Activated CD8-positive, alpha-beta memory T cell treated with anti-CD3 and anti-CD28 coated beads, Interleukin-2, amount 10 ng/mL, durations not matched to agents 7 days and 5 days (primary cell): Measurements from ENCODE around the gene DUS3L. TPM values are rescaled to one million over a fixed set of nuclear protein-coding genes. Genes with fewer than 3 reads are reported as not detected.

Experiments
- ATAC-seq: fragments of 150-1000 bp; cut with Tn5 transposase; one replicate; pipeline ENCODE4 v1.10.0; 2021; ENCODE audit warnings: moderate library complexity
- CTCF ChIA-PET: fragments of 350-600 bp; sonication (Branson Sonifier 250); formaldehyde crosslinking; loops from one replicate; lab custom pipeline; 2021; ENCODE audit warnings: antibody characterized with exemption; lab: Charles Lee
- DNase-seq: peaks from one replicate; pipeline ENCODE4 v3.0.0-alpha.2; 2020
- H3K27ac Mint-ChIP-seq: one replicate; pipeline ENCODE4 v1.8.0; 2021; ENCODE audit warnings: mild to moderate bottlenecking, mixed read lengths
- H3K27me3 Mint-ChIP-seq: one replicate; pipeline ENCODE4 v1.8.0; 2021; ENCODE audit warnings: mixed read lengths
- H3K36me3 Mint-ChIP-seq: one replicate; pipeline ENCODE4 v1.8.0; 2021; ENCODE audit warnings: mild to moderate bottlenecking, mixed read lengths
- H3K4me1 Mint-ChIP-seq: one replicate; pipeline ENCODE4 v1.8.0; 2021; ENCODE audit warnings: mixed read lengths
- H3K4me3 Mint-ChIP-seq: one replicate; pipeline ENCODE4 v1.8.0; 2021; ENCODE audit warnings: mild to moderate bottlenecking, moderate library complexity, mixed read lengths
- H3K9me3 Mint-ChIP-seq: one replicate; pipeline ENCODE4 v1.8.0; 2022; ENCODE audit warnings: low read depth, mixed read lengths
- total RNA-seq, 2 experiments: library from RNA; stranded (reverse); gene quantifications; one replicate each; pipeline ENCODE4 v1.2.3, GENCODE V29; 2021

DUS3L gene
- total RNA-seq, 2 experiments from 2014 or later = 53.0 to 64.0 TPM

DNA sequence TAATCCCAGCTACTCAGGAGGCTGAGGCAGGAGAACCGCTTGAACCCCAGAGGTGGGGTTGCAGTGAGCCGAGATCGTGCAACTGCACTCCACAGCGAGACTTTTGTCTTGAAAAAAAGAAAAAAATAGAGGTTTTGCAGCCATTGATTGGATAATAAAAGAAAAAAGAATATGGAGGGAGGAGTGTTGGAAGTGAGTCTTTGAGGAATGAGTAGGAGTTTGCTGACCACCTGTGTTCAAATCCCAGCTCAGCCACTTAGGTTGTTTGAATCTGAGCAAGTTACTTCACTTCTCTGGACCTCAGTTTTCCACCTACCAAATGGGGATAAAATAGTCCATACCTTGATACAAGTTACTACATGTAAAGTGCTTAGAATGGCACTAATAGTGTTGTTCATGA lies 20.2 kb upstream of the DUS3L start:
- Mint-ChIP-seq H3K9me3 (no peaks in the 10 kb centered on the region), H3K27me3 (peaks cover 14% of the 10 kb centered on the region), H3K36me3 (no peaks in the 10 kb centered on the region), H3K4me1 (no peaks in the 10 kb centered on the region), H3K4me3 (no peak overlapping the region), H3K27ac (no peak overlapping the region)
- DNase-seq (no peak), ATAC-seq (no peak)
- CTCF ChIA-PET = no interaction called here

DNA sequence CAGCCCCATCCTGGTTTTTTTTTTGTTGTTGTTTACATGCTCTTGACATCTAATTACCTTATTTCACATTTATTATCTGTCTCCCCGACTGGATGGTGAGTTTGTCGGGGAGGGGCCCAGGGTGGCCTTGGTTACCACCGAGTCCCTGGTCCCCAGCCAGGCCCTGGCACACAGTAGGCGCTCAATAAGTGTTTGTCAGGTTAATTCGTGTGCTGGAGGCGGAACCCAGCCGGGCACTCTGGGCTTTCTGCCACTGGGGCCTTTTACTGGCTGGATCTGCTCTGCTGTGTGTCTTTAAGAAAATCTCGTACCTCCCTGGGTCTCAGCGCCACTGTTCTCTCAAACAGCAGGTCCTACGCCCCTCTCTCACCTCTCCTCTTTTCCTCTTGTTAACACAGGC lies 18.5 kb upstream of the DUS3L start:
- H3K4me3 Mint-ChIP-seq = no peak overlapping the region

DNA sequence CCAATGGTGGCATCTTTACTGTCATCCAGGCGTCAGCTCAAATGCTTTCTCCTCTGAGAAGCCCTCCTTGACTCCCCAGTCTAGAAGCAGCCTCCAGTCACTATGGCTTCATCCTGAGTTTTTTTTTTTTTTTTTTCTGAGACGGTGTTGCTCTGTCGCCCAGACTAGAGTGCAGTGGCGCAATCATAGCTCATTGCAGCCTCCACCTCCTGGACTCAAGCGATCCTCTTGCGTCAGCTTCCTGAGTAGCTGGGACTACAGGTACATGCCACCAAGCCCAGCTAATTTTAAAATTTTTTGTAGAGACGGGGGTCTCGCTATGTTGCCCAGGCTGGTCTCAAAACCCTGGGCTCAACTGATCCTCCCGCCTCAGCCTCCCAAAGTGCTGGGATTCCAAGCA lies 18.1 kb upstream of the DUS3L start:
- Mint-ChIP-seq H3K9me3 (no peaks in the 10 kb centered on the region), H3K27me3 (peaks cover 27% of the 10 kb centered on the region), H3K4me1 (peaks cover 6% of the 10 kb centered on the region), H3K36me3 (no peaks in the 10 kb centered on the region), H3K4me3 (no peak overlapping the region), H3K27ac (no peak overlapping the region)
- CTCF ChIA-PET = interaction anchor here (0.7 to 1.4 kb wide), 2 partner anchors 81 to 214 kb away, joined by 3 to 4 read pairs; no protein-coding TSS in a partner anchor
- no peak for ATAC-seq
- no peak for DNase-seq

More for the DNA sequence above, 18.5 kb upstream of the DUS3L start:
- no peaks in the 10 kb centered on the region for H3K36me3 Mint-ChIP-seq
- CTCF ChIA-PET = no interaction called here
- H3K9me3 Mint-ChIP-seq = no peaks in the 10 kb centered on the region
- ATAC-seq = no peak
- peaks cover 23% of the 10 kb centered on the region for H3K27me3 Mint-ChIP-seq
- DNase-seq = peak; percentile 33
- peaks cover 2% of the 10 kb centered on the region for H3K4me1 Mint-ChIP-seq
- no peak overlapping the region for H3K27ac Mint-ChIP-seq

DNA sequence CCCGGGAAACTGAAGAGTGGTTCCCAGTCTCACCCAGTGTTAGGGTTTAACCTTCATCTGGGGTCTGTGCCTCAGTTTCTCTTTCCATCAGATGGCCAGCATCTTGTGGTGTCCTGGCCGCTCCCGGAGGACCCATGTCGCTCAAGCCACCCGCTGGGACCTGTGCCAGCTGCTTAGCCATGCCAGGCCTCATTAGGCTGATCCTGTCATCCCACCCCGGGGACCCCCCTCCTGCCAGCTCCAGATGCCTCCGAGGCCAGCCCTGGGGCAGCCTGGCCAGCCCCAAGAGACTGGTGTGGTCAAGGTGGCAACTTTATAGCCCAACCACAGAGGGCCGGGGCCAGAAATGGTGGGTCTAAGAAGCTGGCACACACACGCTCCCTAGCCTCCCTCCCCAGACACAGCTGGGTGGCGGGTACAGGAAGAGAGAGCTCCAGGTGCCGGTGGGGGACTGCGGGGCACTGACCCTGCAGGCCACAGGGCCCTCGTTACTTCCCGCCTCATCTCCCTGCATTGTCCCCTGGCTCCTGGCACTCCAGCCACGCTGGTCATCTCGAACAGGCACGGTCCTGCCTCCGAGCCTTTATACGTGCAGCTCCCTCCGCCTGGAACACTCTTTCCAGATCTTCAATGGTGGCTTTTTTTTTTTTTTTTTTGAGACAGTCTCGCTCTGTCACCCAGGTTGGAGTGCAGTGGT lies 17.3 kb upstream of the DUS3L start:
- CTCF ChIA-PET = interaction anchor here (0.5 to 1.4 kb wide), 3 partner anchors 11 to 215 kb away, joined by 3 to 4 read pairs (median 3); no protein-coding TSS in a partner anchor
- DNase-seq = no peak
- Mint-ChIP-seq H3K9me3 (no peaks in the 10 kb centered on the region), H3K4me3 (no peak overlapping the region), H3K4me1 (peaks cover 12% of the 10 kb centered on the region), H3K36me3 (no peaks in the 10 kb centered on the region), H3K27me3 (peaks cover 29% of the 10 kb centered on the region), H3K27ac (no peak overlapping the region)
- ATAC-seq = no peak

DNA sequence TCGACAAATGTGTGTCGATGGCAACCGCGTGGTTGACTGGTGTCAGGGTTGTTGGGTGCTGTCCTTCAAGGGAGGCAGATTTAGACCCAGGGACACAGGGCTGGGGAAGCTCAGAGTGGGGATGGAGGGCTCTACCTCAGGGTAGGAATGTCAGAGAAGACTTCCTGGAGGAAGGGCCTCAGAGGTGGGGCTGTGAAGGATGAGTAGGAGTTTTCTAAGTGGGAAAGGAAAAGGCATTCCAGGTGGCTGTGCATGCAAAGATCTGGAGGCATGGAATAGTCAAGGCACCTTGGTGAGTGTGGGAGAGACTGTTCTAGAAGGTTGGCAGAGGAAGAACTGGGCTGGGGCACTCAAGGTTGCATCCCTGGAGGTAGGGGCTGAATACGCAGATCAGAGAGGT lies 15.9 kb upstream of the DUS3L start:
- CTCF ChIA-PET = interaction anchor here (0.6 kb wide), 1 partner anchor 1913 kb away, joined by 3 read pairs; no protein-coding TSS in a partner anchor
- no peak for DNase-seq
- Mint-ChIP-seq H3K36me3 (no peaks in the 10 kb centered on the region), H3K27me3 (peaks cover 35% of the 10 kb centered on the region), H3K4me3 (no peak overlapping the region), H3K27ac (no peak overlapping the region), H3K9me3 (no peaks in the 10 kb centered on the region), H3K4me1 (peaks cover 18% of the 10 kb centered on the region)
- no peak for ATAC-seq

DNA sequence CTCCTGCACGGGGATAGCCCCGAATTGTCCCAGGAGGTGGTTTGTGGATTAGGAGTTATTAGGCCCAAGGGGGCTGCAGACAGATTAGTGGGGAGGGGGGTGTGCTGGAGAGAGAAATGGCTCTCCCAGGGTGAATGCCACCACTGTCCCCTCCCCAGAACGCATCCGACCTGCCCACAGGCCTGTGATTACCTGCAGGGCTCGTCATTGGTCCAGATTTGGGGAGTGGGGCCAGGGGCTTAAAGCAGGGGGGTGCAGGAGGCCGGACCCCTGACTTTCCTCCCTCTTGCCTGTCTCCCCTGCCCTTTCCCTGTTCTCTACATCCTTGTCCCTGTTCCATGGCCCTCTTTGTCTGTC lies 15.1 kb upstream of the DUS3L start:
- CTCF ChIA-PET = no interaction called here
- Mint-ChIP-seq H3K27ac (no peak overlapping the region), H3K9me3 (no peaks in the 10 kb centered on the region), H3K4me1 (peaks cover 19% of the 10 kb centered on the region), H3K36me3 (no peaks in the 10 kb centered on the region), H3K27me3 (peaks cover 38% of the 10 kb centered on the region), H3K4me3 (no peak overlapping the region)
- DNase-seq (no peak), ATAC-seq (no peak)

DNA sequence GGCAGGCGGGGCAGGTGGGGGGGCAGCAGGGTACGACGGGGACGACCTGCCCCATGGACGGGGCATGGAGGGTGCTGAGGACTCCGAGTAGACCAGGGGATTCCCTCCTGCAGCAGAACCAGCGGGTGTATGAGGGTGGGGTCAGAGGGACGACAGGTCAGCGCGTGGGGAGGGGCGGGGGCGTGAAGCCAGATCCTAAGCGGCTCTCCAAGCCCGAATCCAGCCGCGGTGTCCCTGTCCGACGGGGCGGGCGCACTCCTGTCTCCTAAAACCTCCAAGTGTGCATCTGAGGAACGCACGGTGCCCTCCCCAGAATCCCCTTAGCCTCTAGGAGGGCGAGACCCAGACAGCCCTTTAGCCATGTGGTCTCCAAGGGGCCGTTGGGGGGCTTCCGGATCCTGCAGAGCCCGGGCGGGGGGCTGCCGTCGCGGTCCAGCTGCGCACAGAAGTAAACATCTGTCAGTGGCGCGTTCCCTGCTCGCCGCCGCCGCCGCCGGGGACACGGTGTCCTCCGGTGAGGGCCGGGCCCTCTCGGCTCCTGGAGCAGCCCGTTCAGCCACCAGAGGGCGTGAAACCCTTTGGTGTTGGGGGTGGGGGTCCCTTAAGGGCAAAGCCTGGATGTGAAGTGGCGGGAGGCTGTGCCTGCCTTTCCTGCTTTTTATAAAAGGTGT lies 14.6 kb upstream of the DUS3L start:
- ATAC-seq (no peak), DNase-seq (peak; percentile 65)
- Mint-ChIP-seq H3K9me3 (no peaks in the 10 kb centered on the region), H3K27me3 (peaks cover 40% of the 10 kb centered on the region), H3K27ac (no peak overlapping the region), H3K4me1 (peaks cover 19% of the 10 kb centered on the region), H3K36me3 (no peaks in the 10 kb centered on the region), H3K4me3 (no peak overlapping the region)
- CTCF ChIA-PET = no interaction called here

DNA sequence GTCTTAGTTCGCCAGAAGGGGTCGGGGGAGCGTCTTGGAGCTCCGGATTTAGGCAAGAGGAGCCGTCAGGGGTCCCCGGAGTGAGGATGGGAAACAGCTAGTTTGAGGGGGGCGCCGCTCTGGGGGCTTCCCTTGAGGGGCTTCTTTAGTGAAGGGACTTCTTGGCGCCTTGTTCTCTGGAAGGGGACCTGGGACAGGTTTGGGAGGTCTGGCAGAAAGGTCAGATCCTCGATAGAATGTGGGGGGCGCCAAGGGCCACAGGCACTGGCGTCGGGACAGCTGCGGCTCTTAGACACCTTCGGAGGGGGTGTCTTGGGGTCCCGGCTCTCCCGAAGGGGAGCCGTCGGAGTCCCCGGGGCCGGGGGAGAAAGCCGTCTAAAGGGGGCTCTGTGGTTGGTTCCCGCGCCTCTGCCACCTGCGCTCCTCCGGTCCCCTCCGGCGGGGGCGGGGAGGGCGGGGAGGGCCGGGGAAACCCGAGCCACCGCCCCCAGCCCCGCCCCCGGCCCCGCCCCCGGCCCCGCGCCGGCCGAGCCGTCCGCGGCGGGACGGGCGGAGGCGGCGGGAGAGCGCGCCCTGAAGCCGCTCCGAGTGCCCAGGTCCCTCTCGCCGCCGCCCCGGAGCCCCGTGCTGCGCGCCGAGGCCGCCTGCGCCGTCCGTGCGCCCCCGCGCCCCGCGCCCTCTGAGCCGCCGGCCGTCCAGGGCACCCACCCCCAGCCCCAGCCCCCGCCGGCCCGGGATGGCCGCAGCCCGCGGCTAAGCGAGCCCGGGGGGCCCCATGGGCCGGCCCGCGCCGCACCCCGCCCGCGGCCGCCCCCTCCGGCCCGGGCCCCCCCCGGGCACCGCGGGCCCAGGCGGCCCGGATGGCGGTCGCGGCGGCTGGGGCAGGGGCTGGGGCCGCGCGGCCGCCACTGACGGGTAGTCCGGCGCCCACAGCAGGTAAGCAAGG lies 13.8 kb upstream of the DUS3L start, which contains the start of gene NRTN:
TSS of gene NRTN (plus strand) at position 552 of the 946 bp plus-strand sequence. CDS start 19,099 bp downstream, outside the sequence.
- DNase-seq (peak; percentile 52), ATAC-seq (peak; percentile 11)

DNA sequence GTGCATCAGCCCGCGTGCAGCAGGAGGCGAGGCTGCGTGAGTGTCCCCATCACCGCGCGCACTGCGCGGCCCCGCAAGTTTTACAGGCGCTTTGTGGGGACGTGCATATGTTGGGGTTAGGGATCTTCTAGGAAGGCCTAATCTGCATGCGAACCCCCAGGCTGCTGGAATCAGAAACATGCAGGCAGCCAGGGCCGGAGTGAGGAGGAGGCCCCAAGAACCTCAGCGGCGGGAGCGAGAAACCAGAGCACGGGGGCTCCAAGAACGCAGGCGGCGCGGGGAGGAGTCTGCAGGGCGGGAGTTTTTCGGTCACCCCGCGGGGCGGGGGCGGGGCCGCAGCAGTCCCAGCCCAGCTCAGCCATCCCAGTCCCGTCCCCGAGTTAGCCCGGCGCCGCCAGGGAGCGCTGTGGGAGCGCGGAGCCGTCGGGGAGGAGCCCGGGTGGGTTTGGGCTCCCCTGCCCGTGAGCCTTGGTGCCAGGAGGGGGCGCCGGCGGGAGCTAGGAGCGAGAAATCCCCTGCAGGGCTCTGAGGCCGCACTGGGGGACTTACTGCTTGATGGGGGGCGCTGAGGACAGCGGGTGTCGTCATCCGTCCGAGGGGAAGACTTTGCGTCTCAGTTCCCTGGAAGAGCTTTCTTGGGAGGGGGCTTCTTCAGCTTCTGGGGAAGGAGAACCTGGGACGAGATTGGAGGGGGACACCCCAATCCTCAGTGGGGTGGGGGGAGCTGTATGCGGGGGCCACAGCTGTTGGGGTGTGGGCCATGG lies 13.0 kb upstream of the DUS3L start:
- DNase-seq (peak; percentile 94), ATAC-seq (peak; percentile 97)
- H3K27ac Mint-ChIP-seq = no peak overlapping the region
- H3K27me3 Mint-ChIP-seq = peaks cover 46% of the 10 kb centered on the region
- peak overlapping the region; percentile 64 for H3K4me3 Mint-ChIP-seq
- CTCF ChIA-PET = interaction anchor here (0.6 to 2.4 kb wide), 56 partner anchors 10 to 475 kb away, joined by 3 to 62 read pairs (median 4); partner anchors contain the start of genes CATSPERD, DUS3L, FUT6 and LONP1
- H3K36me3 Mint-ChIP-seq = no peaks in the 10 kb centered on the region
- peaks cover 19% of the 10 kb centered on the region for H3K4me1 Mint-ChIP-seq
- H3K9me3 Mint-ChIP-seq = no peaks in the 10 kb centered on the region

More for the DNA sequence above, 13.8 kb upstream of the DUS3L start, which contains the start of gene NRTN:
- no peaks in the 10 kb centered on the region for H3K36me3 Mint-ChIP-seq
- peak within 1 kb of the TSS; percentile 64 for H3K4me3 Mint-ChIP-seq
- CTCF ChIA-PET = interaction anchor here (0.6 to 2.4 kb wide), 51 partner anchors 9 to 321 kb away, joined by 3 to 62 read pairs (median 4); partner anchors contain the start of genes CATSPERD, DUS3L, FUT6 and LONP1
- peaks cover 40% of the 10 kb centered on the region for H3K27me3 Mint-ChIP-seq
- H3K27ac Mint-ChIP-seq = no peak within 1 kb of the TSS
- H3K4me1 Mint-ChIP-seq = peaks cover 19% of the 10 kb centered on the region
- H3K9me3 Mint-ChIP-seq = no peaks in the 10 kb centered on the region

DNA sequence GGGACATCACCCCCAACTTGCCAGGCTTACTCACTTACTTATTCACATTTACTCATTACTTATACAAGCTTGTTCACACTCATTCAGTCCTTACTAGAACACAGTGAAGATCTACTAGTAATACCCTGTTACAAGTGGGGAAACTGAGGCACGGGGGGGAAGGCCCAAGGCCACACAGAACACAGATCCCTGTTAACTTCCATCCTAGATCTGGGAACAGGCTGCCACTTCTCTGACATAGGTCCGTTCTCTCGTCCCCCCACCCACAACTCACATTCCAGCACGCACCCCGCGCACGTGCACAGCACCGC lies 12.4 kb upstream of the DUS3L start:
- CTCF ChIA-PET = interaction anchor here (0.7 to 2.4 kb wide), 45 partner anchors 10 to 476 kb away, joined by 3 to 62 read pairs (median 5); partner anchors contain the start of genes CATSPERD, DUS3L, LONP1 and NDUFA11
- H3K27me3 Mint-ChIP-seq = peaks cover 47% of the 10 kb centered on the region
- no peaks in the 10 kb centered on the region for H3K9me3 Mint-ChIP-seq
- DNase-seq = no peak
- H3K36me3 Mint-ChIP-seq = no peaks in the 10 kb centered on the region
- H3K4me3 Mint-ChIP-seq = peak overlapping the region; percentile 64
- no peak overlapping the region for H3K27ac Mint-ChIP-seq
- no peak for ATAC-seq
- peaks cover 19% of the 10 kb centered on the region for H3K4me1 Mint-ChIP-seq

DNA sequence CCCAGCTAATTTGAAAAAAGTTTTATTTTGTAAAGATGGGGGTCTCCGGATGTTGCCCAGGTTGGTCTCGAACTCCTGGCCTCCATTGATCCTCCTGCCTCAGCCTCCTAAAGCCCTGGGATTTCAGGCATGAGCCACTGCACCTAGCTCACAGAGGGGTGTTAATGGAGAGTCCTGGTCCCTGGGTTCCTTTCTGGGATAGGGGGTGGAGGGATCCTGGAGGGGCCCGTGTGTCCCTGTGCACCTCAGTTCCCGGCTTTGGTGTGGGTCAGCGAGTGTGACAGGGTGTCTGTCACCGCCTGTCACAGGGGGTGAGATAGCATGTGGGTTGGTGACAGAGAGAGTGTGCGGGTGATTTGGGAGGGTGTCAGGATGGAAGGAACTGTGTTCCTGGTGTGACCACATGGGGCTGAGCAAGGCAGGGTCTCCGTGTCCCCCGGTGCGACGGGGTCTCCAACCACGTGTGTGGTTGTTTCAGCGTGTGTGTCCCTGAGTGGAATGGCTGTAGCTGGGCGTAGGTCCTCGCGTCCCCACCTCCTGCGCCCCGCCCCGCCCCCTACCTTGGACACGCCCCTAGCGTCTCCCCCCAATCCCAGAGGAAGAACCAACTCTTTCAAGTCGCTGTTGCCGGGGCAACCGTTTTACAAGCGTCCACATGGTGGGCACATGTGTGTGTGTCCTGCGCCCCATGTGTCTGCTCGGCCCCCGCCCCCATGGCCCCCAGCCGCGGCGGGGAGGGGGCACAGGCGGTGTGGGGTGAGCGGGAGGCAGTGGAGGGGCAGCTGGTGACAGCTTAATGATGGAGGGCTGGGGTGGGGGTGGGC lies 11.0 kb upstream of the DUS3L start:
- Mint-ChIP-seq H3K27me3 (peaks cover 42% of the 10 kb centered on the region), H3K9me3 (no peaks in the 10 kb centered on the region), H3K4me1 (peaks cover 19% of the 10 kb centered on the region), H3K27ac (no peak overlapping the region), H3K36me3 (no peaks in the 10 kb centered on the region), H3K4me3 (no peak overlapping the region)
- ATAC-seq (no peak), DNase-seq (peak; percentile 42)
- CTCF ChIA-PET = interaction anchor here (0.9 to 1.5 kb wide), 2 partner anchors 84 to 220 kb away, joined by 3 to 5 read pairs; no protein-coding TSS in a partner anchor
